AG10803 (cell line): ENCODE results near the gene NT5M.
"Not testable (repeated sequence)": the region's sequence is repeated elsewhere in the genome, so short reads cannot be mapped to it uniquely, and the experiment has no call there.

Source experiments
- DNase-seq: peaks from one replicate; pipeline ENCODE4 v3.0.0; 2010; ENCODE audit warnings: low read depth
- H3K4me3 ChIP-seq: 2 replicates; pipeline ENCODE4 v1.5.1; 2011; ENCODE audit warnings: mild to moderate bottlenecking, low read length, control low read depth
- CTCF ChIP-seq: conservative IDR thresholded peaks from 2 replicates; pipeline ENCODE4 v1.5.1; 2011; ENCODE audit warnings: mild to moderate bottlenecking, low read length, control low read depth, inconsistent platforms

The NT5M gene

GRCh38 chr17:17303010-17303846 lies at the start of gene NT5M:
Gene NT5M (plus strand): TSS chr17:17303373. CDS start chr17:17303551, 178 bp downstream.
- no peak for TF ChIP-seq CTCF
- peak; percentile 53 for DNase-seq
- H3K4me3 ChIP-seq, result peak within 1 kb of the TSS; percentile 64

GRCh38 chr17:17253406-17253805 lies 49.8 kb upstream of the NT5M start:
- H3K4me3 ChIP-seq, result no peak overlapping the region
- no peak for TF ChIP-seq CTCF
- no peak for DNase-seq

GRCh38 chr17:17254036-17254435 lies 49.1 kb upstream of the NT5M start:
- no peak for TF ChIP-seq CTCF
- no peak overlapping the region for H3K4me3 ChIP-seq

GRCh38 chr17:17255689-17256088 lies 47.5 kb upstream of the NT5M start:
- H3K4me3 ChIP-seq, DNase-seq: not testable (repeated sequence)

More at GRCh38 chr17:17254036-17254435, 49.1 kb upstream of the NT5M start:
- peak; percentile 8 for DNase-seq

- no peak for DNase-seq
- no peak overlapping the region for H3K4me3 ChIP-seq
- TF ChIP-seq CTCF, result no peak
Measured at GRCh38 chr17:17256316-17256715, 46.9 kb upstream of the NT5M start.

- no peak overlapping the region for H3K4me3 ChIP-seq
- TF ChIP-seq CTCF, result no peak
- DNase-seq, result no peak
Measured at GRCh38 chr17:17258011-17258410, 45.2 kb upstream of the NT5M start.

GRCh38 chr17:17258998-17259397 lies 44.2 kb upstream of the NT5M start:
- TF ChIP-seq CTCF, result no peak
- H3K4me3 ChIP-seq, result no peak overlapping the region
- no peak for DNase-seq
